Medulla oblongata (tissue), 1 donor: ENCODE results near the gene GPR157.

Experiments used
- DNase-seq: peaks from one replicate; pipeline ENCODE4 v3.0.0-alpha.2; 2015; ENCODE audit errors: extremely low spot score

Gene GPR157

DNA sequence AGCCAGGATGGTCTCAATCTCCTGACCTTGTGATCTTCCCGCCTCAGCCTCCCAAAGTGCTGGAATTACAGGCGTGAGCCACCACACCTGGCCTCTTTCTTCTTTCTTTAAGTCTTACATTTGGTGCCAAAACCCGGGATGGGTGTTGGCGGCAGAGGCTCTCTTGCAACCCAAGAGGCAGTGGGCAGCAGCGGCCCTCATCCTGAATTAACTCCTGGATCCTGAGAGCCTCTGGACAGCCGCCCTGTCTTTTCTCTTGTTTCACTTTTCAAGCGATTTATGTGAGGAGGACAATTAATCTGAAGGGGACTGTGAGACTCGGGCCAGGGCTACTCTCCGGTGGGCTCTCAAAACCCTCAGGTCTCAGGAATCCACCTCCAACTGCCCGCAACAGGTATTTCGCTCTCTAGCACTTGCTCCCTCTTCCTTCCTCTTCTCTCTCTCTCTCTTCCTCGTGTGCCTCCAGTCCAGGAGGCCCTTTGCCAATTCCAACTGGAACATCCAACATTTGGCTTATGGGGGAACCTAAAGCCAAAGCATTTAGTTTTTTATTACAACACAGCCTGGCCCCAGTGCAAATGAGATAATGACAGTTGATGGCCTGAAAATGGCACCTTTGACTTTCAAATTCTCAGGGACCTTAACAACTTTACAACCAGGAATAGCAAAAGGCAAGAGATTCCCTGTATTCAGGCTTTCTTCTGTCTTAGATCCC, 41.3 kb downstream of the GPR157 start:
- DNase-seq = no peak

GRCh38 chr1:9086796-9087195, 42.1 kb downstream of the GPR157 start:
- no peak for DNase-seq

- DNase-seq = no peak
These were observed 42.9 kb downstream of the GPR157 start for GRCh38 chr1:9086045-9086444.

DNA sequence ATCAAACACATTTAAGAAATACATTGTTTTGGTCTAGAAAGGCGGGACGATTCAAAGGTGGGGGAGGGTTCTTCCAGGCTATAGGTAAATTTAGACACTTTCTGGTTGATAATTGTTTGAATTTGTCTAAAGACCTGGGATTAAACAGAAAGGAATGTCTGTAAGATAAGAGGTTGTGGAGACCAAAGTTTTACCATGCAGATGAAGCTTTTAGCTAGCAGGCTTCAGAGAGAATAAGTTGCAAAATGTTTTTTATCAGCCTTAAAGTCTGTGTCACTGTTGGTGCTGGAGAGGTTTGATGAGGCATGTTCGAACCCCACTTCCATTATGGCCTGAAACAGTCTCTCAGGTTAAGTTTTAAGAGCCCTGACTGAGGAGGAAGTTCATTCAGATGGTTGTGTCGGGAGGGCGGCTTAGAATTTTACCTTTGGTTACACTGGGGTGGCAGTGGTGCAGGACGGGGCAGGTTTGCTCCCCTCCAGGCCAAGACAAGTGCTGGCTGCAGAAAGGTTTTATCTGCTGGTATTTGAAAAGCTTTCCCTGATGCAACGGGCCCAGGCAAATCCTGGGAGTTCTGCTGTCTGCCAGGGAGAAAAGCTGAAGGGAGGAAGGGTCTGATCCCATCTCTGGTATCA, 43.5 kb downstream of the GPR157 start:
- DNase-seq = no peak

GRCh38 chr1:9084906-9085305, 44.0 kb downstream of the GPR157 start:
- no peak for DNase-seq

- DNase-seq = no peak
These were observed 47.4 kb downstream of the GPR157 start for GRCh38 chr1:9081473-9081872.

GRCh38 chr1:9080705-9081291, 48.1 kb downstream of the GPR157 start:
- DNase-seq = no peak

- no peak for DNase-seq
These were observed 48.8 kb downstream of the GPR157 start for GRCh38 chr1:9079988-9080704.

DNA sequence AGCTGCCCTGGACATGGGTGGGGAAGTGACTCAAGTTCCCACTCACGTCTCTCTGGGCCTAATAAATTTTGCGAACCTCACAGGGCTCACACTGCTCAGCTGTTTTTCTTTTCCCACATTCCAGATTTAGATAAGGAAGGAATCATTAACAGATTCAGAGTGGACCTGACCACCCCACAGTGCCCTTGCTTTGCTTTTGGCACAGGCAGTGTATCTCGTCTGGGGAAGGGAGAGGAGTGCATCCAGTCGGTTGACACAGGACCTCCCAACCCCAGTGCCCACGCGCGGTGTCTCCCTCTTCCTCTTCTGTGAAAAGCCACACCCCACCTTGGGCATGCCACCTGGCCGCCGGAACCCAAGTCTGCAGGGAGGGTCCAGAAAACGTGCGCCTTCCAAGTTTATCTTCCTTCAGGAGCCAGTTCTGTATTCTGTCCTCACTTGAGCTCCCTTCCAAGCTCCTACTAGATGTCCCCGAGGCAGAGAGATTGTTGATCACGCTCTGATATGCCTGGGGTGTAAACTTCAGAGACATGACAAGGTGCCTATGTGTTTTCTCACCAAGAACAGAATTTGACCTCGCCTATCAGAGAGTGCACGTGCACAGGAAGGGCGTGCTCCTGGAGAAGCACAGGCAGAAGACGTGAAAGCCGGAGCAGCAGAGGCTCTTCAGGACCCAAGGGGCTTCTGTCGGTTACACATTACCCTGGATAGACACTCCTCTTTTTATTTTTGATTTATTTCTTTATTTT, 50.0 kb downstream of the GPR157 start:
- DNase-seq = no peak

GRCh38 chr1:9078015-9078751, 50.7 kb downstream of the GPR157 start:
- DNase-seq = no peak

GRCh38 chr1:9075022-9075421, 53.9 kb downstream of the GPR157 start:
- peak; percentile 33 for DNase-seq

- DNase-seq = peak; percentile 42
These were observed 55.8 kb downstream of the GPR157 start for GRCh38 chr1:9073143-9073542.

DNA sequence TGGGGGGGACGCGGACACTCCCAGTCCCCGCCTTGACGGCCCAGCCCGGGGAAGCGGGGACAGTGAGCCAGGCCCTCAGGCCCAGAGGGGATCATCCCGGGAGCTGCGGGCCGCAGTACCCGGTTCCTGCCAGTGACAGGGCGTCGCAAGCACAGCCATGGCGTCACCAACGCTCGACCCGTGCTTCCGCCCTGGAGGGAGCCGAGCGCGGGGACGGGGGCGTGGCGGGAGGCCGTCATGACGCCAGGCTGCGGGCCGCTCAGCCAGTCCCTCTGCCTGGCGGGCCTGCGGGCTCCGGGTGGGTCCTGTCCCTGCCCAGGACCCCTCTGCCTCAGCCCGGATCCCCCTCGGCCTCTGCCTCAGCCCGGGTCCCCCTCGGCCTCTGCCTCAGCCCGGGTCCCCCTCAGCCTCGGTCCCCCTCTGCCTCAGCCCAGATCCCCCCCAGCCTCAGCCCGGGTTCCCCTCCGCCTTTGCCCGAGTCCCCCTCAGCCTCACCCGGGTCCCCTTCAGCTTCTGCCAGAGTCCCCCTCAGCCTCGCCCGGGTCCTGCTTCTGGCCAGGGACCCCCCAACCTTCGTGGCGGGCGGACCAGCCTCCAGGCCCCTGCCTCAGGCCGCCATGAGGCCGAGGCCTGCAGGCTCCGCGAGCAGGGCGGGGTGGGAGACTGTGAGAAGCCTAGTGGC, 57.2 kb downstream of the GPR157 start:
- no peak for DNase-seq

DNA sequence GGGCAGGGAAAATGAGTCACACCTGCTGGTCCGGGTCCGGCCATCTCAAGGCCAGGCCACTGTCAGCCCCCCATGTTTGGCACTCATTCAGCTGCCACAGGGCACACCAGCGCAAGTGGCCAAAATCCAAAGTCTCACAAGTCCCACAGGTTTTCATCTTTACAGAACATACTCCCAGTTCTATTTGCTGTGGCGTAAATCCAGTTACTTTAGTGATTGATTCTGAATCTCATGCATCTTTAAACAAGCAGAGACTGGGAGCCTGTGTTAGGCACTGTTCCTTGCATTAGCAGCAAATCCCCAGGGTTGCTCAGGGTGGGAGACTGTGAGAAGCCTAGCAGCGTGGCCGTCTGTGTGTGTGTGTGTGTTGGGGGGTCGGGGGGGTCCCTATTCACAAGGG, 58.4 kb downstream of the GPR157 start:
- no peak for DNase-seq

DNA sequence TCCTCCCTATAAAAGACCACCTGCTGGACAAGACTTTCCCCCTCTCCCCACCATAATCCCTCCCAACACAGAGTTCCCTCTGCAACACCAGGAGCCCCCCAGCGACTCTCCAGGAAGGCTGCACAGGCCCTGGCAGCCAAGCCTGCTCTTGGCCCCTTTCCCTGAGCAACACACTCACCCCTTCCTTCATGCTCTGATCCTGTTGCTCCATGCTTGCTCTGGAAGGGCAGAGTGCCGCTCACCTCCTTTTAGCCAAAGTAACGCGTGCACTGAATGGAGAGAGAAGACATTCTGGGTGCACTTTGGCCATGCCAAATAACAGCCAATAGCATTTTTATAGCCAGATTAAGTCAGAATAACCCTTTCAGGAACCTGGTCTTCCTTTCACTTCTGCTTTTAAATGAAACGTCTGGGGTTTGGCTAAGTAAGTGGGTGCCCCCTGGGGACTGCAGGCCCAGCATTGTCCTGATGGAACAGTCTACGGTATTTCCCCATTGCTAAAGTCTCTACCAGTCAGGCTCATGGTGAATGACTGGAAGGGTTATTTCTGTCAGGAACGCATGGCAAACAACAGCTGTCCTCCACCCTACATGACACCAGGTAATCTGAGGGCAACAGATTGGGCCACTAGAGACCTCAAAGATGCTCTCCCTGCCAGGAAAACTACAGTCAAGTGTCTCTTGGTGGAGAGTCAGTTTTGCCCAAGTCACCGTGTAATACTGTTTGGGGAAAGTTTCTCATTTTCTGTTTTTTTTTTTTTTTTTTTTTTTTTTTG, 59.4 kb downstream of the GPR157 start, which contains the start of gene SLC2A5:
Gene SLC2A5, minus strand, starts transcription at position 310 of the 775 bp plus-strand sequence. Its CDS starts 99 bp downstream, at position 211.
- DNase-seq = peak; percentile 86

GRCh38 chr1:9068981-9069325, 59.9 kb downstream of the GPR157 start:
- no peak for DNase-seq

- DNase-seq = peak; percentile 69
These were observed 61.7 kb downstream of the GPR157 start for GRCh38 chr1:9066945-9067807.

DNA sequence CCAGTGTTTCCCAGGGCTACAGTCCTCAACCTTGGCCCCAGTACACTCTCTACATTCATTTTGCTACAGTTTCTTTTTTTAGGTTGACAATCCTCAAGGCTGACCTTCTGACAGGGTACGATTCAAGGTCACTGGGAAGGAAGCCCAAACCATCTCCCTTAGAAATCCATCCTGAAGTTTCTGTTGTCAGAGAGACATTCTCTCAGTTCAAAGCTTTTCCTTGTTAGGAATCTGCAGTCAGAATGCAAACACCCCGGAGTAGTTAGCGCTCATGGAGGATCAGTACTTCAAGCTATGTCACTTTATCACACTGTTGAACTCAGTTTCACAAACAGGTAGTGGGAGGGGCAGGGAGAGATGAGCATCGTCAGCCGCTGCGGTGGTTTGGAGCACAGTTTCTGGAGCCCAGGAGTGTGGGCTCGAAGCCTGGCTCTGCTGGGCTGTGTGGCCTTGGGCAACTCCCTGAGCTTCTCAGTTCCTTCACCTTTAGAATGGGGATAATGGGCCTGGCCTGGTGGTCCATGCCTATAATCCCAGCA, 63.6 kb downstream of the GPR157 start:
- DNase-seq = peak; percentile 42
